Stimulated activated CD8-positive, alpha-beta memory T cell treated with anti-CD3 and anti-CD28 coated beads, Interleukin-15, amount 100 ng/mL, for 4 hours (primary cell): ENCODE data around the gene MARF1.
"Not testable (repeated sequence)": the region's sequence is repeated elsewhere in the genome, so short reads cannot be mapped to it uniquely, and the experiment has no call there.

Source experiments
- DNase-seq, 2 donors: peaks; one replicate each; pipeline ENCODE4 v3.0.0-alpha.2; 2020; ENCODE audit warnings: low read depth in 2 of 2

The MARF1 gene

GRCh38 chr16:15643048-15643945 lies at the start of gene MARF1:
Gene MARF1, minus strand, starts transcription at chr16:15643154. Its CDS starts 3,921 bp downstream, at chr16:15639233.
- DNase-seq, result peak; percentile 97 to 99

DNA sequence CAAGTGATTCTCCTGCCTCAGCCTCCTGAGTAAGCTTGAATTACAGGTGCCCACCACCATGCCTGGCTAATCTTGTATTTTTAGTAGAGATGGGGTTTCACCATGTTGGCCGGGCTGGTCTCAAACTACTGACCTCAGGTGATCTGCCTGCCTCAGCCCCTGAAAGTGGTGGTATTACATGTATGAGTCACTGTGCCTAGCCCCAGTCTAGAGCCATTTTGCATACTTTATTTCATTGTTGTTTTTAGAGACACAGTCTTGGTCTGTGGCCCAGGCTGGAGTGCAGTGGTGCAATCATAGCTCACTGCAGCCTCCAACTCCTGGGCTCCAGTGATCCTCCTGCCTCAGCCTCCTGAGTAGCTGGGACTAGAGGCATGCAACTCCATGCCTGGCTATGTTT lies 49.6 kb upstream of the MARF1 start:
- not testable (repeated sequence) for DNase-seq

GRCh38 chr16:15691046-15691445 lies 48.1 kb upstream of the MARF1 start:
- DNase-seq, result no peak

DNA sequence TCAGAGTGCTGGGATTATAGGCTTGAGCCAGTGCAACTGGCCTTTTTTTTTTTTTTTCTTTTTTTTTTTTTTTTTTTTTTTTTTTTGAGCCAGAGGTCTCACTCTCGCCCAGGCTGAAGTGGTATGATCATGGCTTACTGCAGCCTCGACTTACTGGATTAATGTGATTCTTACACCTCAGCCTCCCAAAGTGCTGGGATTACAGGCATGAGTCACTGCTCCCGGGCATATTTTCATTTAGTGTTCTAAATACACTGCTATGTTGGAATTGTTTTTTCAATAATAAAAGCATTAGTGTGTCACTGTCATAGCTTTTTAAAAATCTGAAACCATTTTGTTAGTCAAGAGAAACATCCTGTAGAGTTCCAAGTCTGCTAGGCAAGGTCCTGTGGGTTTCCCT lies 47.3 kb upstream of the MARF1 start:
- no peak for DNase-seq

DNA sequence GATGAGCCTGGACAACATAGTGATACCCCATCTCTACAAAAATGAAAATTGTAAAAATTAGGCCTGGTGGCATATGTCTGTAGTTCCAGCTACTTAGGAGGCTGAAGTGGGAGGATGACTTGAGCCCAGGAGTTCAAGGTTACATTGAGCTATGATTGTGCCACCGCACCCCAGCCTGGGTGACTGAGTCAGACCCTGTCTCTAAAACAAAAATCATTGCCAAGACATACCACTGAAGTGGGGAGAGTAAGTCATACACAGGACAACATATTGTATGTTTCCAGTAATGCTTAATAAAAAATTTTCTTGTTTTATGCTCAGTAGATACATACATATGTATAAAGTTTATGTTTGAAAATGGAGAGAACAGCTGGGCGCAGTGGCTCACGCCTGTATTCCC lies 46.3 kb upstream of the MARF1 start:
- no peak for DNase-seq

GRCh38 chr16:15686287-15686686 lies 43.3 kb upstream of the MARF1 start:
- DNase-seq, result no peak

GRCh38 chr16:15682105-15682570 lies 39.2 kb upstream of the MARF1 start:
- no peak for DNase-seq

- no peak for DNase-seq
These were observed 34.5 kb upstream of the MARF1 start for GRCh38 chr16:15677447-15677846.

GRCh38 chr16:15676506-15676905 lies 33.6 kb upstream of the MARF1 start:
- no peak for DNase-seq

DNA sequence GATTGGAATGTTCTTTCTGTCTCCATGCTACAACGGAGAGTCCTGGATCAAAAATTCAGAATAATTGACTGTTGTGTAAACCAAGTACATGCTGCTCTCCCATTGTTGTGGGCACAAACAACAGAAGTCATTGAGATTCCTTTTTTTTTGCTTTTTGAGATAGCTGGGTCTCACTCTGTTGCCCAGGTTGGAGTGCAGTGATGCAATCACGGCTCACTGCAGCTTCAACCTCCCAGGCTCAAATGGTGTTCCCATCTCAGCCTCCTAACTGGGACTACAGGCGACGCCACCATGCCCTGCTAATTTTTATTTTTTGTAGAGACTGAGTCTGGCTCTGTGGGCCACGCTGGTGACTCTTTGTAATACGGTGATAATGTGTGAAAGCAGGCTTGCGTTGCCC lies 31.6 kb upstream of the MARF1 start:
- DNase-seq, result no peak

DNA sequence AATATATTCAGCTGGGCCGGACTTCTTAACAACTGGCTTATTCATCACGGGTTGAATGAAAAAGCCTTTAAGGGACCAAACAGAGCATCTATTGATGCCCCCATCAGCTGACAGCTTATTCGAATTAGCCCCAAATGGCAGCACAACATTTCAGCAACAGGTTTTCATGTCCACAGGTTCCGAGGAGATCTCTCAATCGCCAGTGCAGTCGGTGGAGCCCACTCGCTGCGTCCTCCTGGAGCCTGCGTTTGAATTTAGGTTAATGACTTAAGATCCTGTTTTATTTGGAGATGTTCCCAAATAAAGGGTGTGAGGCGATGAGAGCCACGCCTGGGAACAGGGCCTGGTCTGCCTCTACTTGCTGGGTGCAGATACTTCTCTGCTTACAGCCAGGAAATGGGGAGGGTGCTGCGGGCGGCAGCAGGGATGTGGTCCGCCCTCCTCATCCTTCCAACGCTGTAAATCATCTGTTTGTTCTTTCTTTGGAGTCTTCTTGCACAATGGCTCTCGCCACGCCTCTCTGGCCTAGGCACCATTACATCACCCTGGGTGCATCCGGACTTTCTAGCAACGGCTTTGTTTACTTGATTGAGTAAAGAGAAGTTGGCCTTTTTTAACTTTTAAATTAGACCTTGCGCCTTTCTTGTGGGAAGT lies 29.7 kb upstream of the MARF1 start:
- DNase-seq, result peak; percentile 11 to 28

DNA sequence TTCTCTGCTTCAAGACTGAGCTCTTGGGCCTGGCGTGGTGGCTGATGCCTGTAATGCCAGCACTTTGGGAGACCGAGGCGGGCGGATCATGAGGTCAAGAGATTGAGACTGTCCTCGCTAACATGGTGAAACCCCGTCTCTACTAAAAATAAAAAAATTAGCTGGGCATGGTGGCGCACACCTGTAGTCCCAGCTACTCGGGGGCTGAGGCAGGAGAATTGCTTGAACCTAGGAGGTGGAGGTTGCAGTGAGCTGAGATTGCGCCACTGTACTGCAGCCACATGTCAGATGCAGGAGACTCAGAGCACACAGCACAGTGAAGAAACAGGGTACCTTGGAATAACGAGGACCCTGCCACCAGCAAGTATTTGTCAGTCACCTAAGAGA lies 29.2 kb upstream of the MARF1 start:
- not testable (repeated sequence) for DNase-seq

DNA sequence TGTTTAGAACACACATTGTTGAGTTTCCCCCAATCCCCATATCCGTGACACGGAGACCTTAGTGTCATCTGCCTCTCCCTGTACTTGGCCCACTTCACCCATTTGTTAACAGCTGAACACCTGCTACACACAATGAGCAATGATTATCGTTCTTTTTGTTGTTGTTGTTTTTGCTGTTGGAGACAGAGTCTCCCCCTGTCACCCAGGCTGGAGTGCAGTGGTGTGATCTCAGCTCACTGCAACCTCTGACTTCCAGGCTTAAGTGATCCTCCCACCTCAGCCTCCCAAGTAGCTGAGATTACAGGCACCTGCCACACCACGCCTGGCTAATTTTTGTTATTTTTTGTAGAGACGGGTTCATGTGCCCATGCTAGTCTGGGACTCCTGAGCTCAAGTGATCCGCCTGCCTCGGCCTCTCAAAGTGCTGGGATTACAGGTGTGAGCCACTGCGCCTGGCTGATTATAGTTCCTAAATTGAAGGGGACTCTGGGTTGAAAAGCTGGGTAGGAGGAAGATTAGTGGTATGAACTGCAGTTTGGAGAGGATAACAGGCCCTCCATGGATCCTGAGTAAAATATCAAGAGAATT lies 28.7 kb upstream of the MARF1 start:
- DNase-seq, result no peak

- DNase-seq, result no peak
These were observed 24.3 kb upstream of the MARF1 start for GRCh38 chr16:15667091-15667742.

- DNase-seq, result no peak
These were observed 22.2 kb upstream of the MARF1 start for GRCh38 chr16:15665107-15665506.

DNA sequence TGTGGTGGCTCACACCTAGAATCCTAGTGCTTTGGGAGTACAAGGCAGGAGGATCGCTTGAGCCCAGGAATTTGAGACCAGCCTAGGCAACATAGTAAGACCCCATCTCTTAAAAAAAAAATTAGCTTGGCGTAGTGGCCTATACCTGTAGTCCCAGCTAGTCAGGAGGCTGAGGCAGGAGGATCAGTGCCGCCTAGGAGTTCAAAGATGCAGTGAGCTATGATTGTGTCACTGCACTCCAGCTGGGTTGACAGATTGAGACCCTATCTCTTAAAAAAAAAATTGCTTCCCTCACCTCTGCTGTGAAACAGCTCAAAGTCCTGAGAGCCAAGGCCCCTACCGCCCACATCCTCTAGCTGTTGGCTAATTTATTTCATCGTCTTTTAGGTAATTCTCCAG lies 17.2 kb upstream of the MARF1 start:
- DNase-seq, result no peak

- DNase-seq, result no peak
These were observed 15.6 kb upstream of the MARF1 start for GRCh38 chr16:15658556-15658955.

GRCh38 chr16:15658149-15658548 lies 15.2 kb upstream of the MARF1 start:
- DNase-seq, result no peak

DNA sequence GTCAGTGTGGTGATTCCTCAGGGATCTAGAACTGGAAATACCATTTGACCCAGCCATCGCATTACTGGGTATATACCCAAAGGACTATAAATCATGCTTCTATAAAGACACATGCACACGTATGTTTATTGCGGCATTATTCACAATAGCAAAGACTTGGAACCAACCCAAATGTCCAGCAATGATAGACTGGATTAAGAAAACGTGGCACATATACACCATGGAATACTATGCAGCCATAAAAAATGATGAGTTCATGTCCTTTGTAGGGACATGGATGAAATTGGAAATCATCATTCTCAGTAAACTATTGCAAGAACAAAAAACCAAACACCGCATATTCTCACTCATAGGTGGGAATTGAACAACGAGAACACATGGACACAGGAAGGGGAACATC lies 12.6 kb upstream of the MARF1 start:
- not testable (repeated sequence) for DNase-seq

GRCh38 chr16:15654591-15654990 lies 11.6 kb upstream of the MARF1 start:
- no peak for DNase-seq

DNA sequence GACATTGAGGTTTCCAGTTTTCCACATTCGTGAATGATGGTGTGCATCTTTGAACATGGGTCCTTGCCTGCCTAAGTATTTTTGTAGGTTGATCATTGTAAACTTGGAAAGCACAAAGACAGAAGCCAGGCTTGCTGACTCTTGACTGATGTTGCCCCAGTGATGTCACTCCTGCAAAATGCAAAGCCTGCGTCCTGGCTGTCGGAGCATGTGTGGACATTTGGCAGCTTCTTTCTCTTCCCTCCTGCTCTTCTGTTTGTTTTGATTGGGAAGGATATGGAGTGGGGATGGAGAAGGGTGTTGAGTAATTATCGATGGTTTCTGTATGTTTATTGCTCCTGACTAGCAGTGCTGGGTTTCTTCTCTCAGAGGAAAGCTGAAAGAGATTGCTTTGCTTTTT lies 10.3 kb upstream of the MARF1 start:
- no peak for DNase-seq
